OCI-LY1 (cell line): Measurements from ENCODE around the gene EPN2.

ENCODE experiments used
- H2AFZ ChIP-seq: fragments of 200-600 bp; sonication (generic), shearing (Covaris generic); 2 replicates; pipeline ENCODE4 v1.6.0; 2014; ENCODE audit warnings: antibody characterized with exemption, mild to moderate bottlenecking, low read length
- H3F3A ChIP-seq: fragments of 200-600 bp; sonication (generic), shearing (Covaris generic); 2 replicates; pipeline ENCODE4 v1.6.0; 2014; ENCODE audit warnings: mild to moderate bottlenecking, antibody characterized with exemption, low read length, moderate library complexity; ENCODE audit not compliant: insufficient read depth
- H3K27ac ChIP-seq: fragments of 200-600 bp; sonication (generic); 2 replicates; pipeline ENCODE4 v1.5.1; 2014; ENCODE audit warnings: low read length, mixed run types, mild to moderate bottlenecking, low read depth; ENCODE audit not compliant: poor library complexity, severe bottlenecking
- H3K27me3 ChIP-seq: fragments of 200-600 bp; sonication (generic); 2 replicates; pipeline ENCODE4 v1.6.0; 2014; ENCODE audit warnings: antibody characterized with exemption, mild to moderate bottlenecking, low read length, moderate library complexity; ENCODE audit not compliant: insufficient read depth
- H3K36me3 ChIP-seq: fragments of 200-600 bp; sonication (generic); 2 replicates; pipeline ENCODE4 v1.6.1; 2014; ENCODE audit warnings: mild to moderate bottlenecking, antibody characterized with exemption, low read length, moderate library complexity, mixed read lengths; ENCODE audit not compliant: insufficient read depth
- H3K4me1 ChIP-seq: fragments of 200-600 bp; sonication (generic); 2 replicates; pipeline ENCODE4 v1.5.1; 2014; ENCODE audit warnings: mild to moderate bottlenecking, low read length, moderate library complexity; ENCODE audit not compliant: insufficient read depth, severe bottlenecking
- H3K4me2 ChIP-seq: fragments of 200-600 bp; sonication (generic), shearing (Covaris generic); 2 replicates; pipeline ENCODE4 v1.6.1; 2014; ENCODE audit warnings: low read length
- H3K4me3 ChIP-seq: fragments of 200-600 bp; sonication (generic); 2 replicates; pipeline ENCODE4 v1.5.1; 2014; ENCODE audit warnings: low read length, low read depth, mild to moderate bottlenecking, mixed read lengths; ENCODE audit not compliant: poor library complexity, severe bottlenecking
- H3K79me2 ChIP-seq: fragments of 200-600 bp; shearing (Covaris generic); 2 replicates; pipeline ENCODE4 v1.6.1; 2016; ENCODE audit warnings: mixed run types, low read length, mixed read lengths; ENCODE audit not compliant: insufficient read depth
- H3K9ac ChIP-seq: fragments of 200-600 bp; sonication (generic), shearing (Covaris generic); 2 replicates; pipeline ENCODE4 v1.6.1; 2014; ENCODE audit warnings: mild to moderate bottlenecking, low read length, mixed read lengths
- H3K9me2 ChIP-seq: fragments of 200-600 bp; sonication (generic), shearing (Covaris generic); 2 replicates; pipeline ENCODE4 v1.6.1; 2014; ENCODE audit warnings: low read depth, mild to moderate bottlenecking, low read length, mixed read lengths
- H3K9me3 ChIP-seq: fragments of 200-600 bp; shearing (Covaris generic); 2 replicates; pipeline ENCODE4 v1.6.1; 2014; ENCODE audit warnings: low read length, mixed read lengths
- H4K20me1 ChIP-seq: fragments of 200-600 bp; sonication (generic), shearing (Covaris generic); 2 replicates; pipeline ENCODE4 v1.6.0; 2016; ENCODE audit warnings: mild to moderate bottlenecking, low read length; ENCODE audit not compliant: insufficient read depth
- CTCF ChIP-seq: fragments of 200-600 bp; sonication (generic), shearing (Covaris generic); IDR thresholded peaks from 2 replicates; pipeline ENCODE4 v1.5.1; 2017; ENCODE audit warnings: mild to moderate bottlenecking, antibody characterized with exemption, low read length, moderate library complexity, mixed read lengths
- EZH2 ChIP-seq: fragments of 200-600 bp; sonication (generic), shearing (Covaris generic); IDR thresholded peaks from 2 replicates; pipeline ENCODE4 v1.8.0; 2017; ENCODE audit warnings: borderline replicate concordance, mixed run types, mild to moderate bottlenecking, antibody characterized with exemption, low read length, moderate library complexity, mixed read lengths

EPN2 gene

DNA sequence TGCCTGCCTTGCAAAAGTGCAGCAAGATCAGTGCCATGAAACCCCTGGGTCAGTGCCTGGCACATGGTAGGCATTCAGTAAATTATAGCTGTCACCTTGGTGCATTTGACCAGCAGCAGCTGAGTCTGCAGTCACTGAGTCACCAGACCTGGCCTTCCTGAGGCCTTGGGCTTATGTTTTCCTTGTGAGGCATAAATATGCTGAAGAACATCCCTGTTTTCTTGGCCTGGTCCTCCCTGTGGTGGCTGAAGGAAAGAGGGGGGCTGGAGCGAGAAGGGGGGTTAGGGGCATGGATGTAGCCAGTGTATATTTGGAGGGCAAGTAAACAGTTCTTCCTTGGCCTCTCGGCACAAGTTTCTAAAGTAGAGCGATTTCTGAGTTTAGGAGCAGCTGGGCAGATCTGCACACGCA lies 26.5 kb downstream of the EPN2 start:
- no peaks in the 10 kb centered on the region for H3K9me3 ChIP-seq
- no peaks in the 10 kb centered on the region for H3F3A ChIP-seq
- H4K20me1 ChIP-seq, result no peaks in the 10 kb centered on the region
- no peak overlapping the region for H2AFZ ChIP-seq
- H3K9ac ChIP-seq, result no peak overlapping the region
- H3K4me1 ChIP-seq, result no peaks in the 10 kb centered on the region
- TF ChIP-seq CTCF (no peak), EZH2 (no peak)
- no peak overlapping the region for H3K4me3 ChIP-seq
- H3K27me3 ChIP-seq, result no peaks in the 10 kb centered on the region
- H3K36me3 ChIP-seq, result no peaks in the 10 kb centered on the region
- no peaks in the 10 kb centered on the region for H3K9me2 ChIP-seq
- H3K27ac ChIP-seq, result no peak overlapping the region
- H3K79me2 ChIP-seq, result no peaks in the 10 kb centered on the region
- H3K4me2 ChIP-seq, result no peak overlapping the region

DNA sequence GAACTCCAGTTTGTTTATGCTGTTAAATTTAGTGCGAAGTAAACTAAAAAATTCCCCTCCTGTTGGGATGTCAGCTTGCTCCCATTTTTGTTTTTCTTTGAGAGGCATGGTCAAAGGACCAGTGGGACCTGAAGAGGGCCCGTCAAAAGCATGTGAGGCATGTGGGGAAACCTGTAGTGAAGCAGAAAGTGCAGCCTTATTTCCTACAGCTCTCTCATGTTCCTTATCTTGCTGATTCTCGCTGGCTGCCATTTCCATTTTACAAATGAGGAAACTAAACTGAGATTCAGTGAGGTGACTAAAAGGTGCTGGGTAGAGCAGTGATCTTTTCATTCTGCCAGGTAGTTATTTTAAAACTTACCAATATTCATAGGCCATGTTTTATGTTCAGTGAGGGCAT lies 27.1 kb downstream of the EPN2 start:
- TF ChIP-seq EZH2 (no peak), CTCF (no peak)
- H3F3A ChIP-seq, result no peaks in the 10 kb centered on the region
- no peak overlapping the region for H3K4me3 ChIP-seq
- H3K9me3 ChIP-seq, result no peaks in the 10 kb centered on the region
- no peaks in the 10 kb centered on the region for H3K79me2 ChIP-seq
- no peaks in the 10 kb centered on the region for H3K9me2 ChIP-seq
- H3K4me1 ChIP-seq, result no peaks in the 10 kb centered on the region
- H3K36me3 ChIP-seq, result no peaks in the 10 kb centered on the region
- no peaks in the 10 kb centered on the region for H3K27me3 ChIP-seq
- no peak overlapping the region for H3K9ac ChIP-seq
- H2AFZ ChIP-seq, result no peak overlapping the region
- no peak overlapping the region for H3K4me2 ChIP-seq
- H4K20me1 ChIP-seq, result no peaks in the 10 kb centered on the region
- H3K27ac ChIP-seq, result no peak overlapping the region

DNA sequence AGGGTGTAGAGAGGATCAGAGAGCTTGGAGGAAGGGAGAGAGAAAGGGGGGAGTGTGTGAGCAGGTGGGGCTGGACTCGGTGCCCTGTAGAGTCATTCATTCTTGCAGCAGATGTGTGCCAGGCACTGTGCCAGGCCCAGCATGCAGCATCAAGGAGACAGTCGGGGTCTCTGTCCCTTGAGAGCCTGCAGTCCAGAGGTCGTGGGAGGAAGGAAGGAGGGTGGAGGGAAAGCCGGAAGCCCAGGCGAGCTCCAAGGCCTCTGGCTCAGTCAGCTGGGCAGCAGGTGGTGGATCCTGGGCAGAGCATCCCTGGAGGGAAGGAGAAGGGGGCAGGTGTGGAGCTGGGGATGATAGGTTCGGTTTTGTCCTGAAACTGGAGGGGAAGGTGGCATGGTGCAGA lies 27.5 kb downstream of the EPN2 start:
- Histone ChIP-seq H2AFZ (no peak overlapping the region), H3K36me3 (no peaks in the 10 kb centered on the region), H3K4me1 (no peaks in the 10 kb centered on the region), H3K9me2 (no peaks in the 10 kb centered on the region), H3K27me3 (no peaks in the 10 kb centered on the region), H3K27ac (no peak overlapping the region), H3K79me2 (no peaks in the 10 kb centered on the region), H3K9ac (no peak overlapping the region), H3K9me3 (no peaks in the 10 kb centered on the region), H3F3A (no peaks in the 10 kb centered on the region), H3K4me3 (no peak overlapping the region), H3K4me2 (no peak overlapping the region), H4K20me1 (no peaks in the 10 kb centered on the region)
- no peak for TF ChIP-seq CTCF
- TF ChIP-seq EZH2, result no peak
